Measurements from ENCODE around the gene HTR3E. TPM values are rescaled to one million over a fixed set of nuclear protein-coding genes. Genes with fewer than 3 reads are reported as not detected.
"Not testable (repeated sequence)": the region's sequence is repeated elsewhere in the genome, so short reads cannot be mapped to it uniquely, and the experiment has no call there.

The HTR3E gene, protein sequence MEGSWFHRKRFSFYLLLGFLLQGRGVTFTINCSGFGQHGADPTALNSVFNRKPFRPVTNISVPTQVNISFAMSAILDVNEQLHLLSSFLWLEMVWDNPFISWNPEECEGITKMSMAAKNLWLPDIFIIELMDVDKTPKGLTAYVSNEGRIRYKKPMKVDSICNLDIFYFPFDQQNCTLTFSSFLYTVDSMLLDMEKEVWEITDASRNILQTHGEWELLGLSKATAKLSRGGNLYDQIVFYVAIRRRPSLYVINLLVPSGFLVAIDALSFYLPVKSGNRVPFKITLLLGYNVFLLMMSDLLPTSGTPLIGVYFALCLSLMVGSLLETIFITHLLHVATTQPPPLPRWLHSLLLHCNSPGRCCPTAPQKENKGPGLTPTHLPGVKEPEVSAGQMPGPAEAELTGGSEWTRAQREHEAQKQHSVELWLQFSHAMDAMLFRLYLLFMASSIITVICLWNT
- polyA plus RNA-seq (ENCODE audit: low read depth in 6 of 6) = not detected

DNA sequence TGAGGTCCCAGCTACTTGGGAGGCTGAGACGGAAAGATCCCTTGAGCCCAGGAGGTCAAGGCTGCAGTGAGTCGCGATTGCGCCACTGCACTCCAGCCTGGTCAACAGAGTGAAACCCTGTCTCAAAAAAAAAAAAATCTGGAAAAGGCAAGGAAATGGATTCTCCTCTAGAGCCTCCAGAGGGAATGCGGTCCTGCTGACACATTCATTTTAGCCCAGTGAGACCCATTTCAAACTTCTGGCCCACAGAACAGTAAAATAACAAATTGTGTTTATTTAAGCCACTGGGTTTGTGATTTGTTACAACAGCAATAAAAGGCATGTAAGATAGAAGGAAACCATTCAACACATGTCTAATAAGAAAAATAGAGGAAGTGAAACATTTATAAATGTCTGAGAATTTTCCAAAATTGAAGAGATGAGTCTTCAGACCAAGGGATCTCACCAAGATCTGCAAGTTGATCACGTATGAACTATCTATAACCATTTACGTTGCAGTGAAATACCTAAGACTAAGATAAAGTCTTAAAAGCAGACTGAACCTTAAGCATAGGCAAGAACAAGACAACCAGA is at the start of gene HTR3E:
TSS of gene HTR3E (plus strand) at position 254 of the 573 bp plus-strand sequence. CDS start 466 bp downstream, outside the sequence.
- peaks cover 0 to 41% (median 0%) of the 10 kb centered on the region in 3 donors for H3K27me3 Mint-ChIP-seq
- ATAC-seq (ENCODE audit: low read depth in 2 of 2) = no peak
- H3K9me3 Mint-ChIP-seq = peaks cover 0 to 16% (median 13%) of the 10 kb centered on the region in 7 donors
- peak within 1 kb of the TSS in 1 of 6 donors; percentile 35 for H3K27ac Mint-ChIP-seq
- no peak within 1 kb of the TSS for H3K4me3 Mint-ChIP-seq
- no peak for DNase-seq
- no peaks in the 10 kb centered on the region for H3K36me3 Mint-ChIP-seq
- H3K4me1 Mint-ChIP-seq = peaks cover 0 to 2% (median 0%) of the 10 kb centered on the region in 3 donors

DNA sequence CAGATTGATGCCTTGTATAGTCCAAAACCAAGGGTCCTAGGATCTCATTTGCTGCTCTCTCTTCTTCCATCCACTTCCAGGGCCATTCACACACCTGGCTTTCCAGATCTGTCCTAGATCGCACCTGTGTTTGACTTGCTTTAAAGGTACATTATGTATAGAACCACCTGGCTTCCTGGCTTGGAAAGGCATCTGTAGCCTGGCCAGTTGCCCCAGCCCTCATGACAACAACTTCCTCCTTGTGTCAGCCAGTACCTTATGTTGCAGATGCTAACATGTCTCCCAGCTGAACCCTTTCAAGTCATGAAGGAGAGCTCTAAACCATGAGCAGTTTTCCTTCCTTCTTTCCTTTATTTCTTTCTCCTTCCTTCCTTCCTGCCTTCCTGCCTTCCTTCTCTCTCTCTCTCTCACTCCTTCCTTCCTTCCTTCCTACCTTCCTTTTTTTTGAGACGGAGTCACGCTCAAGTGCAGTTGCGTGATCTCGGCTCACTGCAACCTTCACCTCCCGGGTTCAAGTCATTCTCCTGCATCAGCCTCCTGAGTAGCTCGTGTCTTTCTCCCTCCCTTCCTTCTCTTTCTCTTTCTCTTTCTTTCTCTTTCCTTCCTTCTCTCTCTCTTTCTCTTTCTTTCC is 46.5 kb upstream of the HTR3E start:
- Mint-ChIP-seq H3K4me1 (peaks cover 0 to 6% (median 5%) of the 10 kb centered on the region in 3 donors), H3K27ac (no peak overlapping the region), H3K36me3 (no peaks in the 10 kb centered on the region), H3K9me3 (no peaks in the 10 kb centered on the region), H3K4me3 (no peak overlapping the region), H3K27me3 (peaks cover 27 to 37% (median 27%) of the 10 kb centered on the region in 3 donors)
- DNase-seq (no peak), ATAC-seq (ENCODE audit: low read depth in 2 of 2) (no peak)

DNA sequence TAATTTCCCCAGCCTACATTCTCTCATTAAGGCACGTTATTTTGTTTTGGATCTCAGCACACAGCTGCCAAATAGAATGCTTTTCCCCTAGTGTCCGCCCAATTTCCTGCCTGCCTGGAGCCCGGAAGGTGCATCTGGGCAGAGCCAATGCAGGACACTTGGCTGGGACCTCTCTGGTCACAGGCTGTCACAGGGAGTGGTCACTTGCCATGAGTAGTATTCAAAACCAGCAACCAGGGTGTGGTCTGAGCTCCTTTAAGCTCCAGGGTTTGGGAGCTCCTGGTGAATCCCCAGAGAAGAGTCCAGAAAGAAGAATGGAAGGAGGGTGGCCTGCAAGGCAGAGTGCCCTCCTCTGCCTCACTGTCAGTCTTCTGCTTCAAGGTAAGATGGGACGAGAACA is 44.1 kb upstream of the HTR3E start, which contains the start of gene HTR3C:
TSS of gene HTR3C (plus strand) at position 281 of the 400 bp plus-strand sequence. CDS start at position 315, 34 bp downstream.
- H3K4me3 Mint-ChIP-seq = no peak within 1 kb of the TSS
- H3K4me1 Mint-ChIP-seq = peaks cover 0 to 6% (median 5%) of the 10 kb centered on the region in 3 donors
- H3K9me3 Mint-ChIP-seq = no peaks in the 10 kb centered on the region
- ATAC-seq (ENCODE audit: low read depth in 2 of 2) (no peak), DNase-seq (no peak)
- no peak within 1 kb of the TSS for H3K27ac Mint-ChIP-seq
- no peaks in the 10 kb centered on the region for H3K36me3 Mint-ChIP-seq
- peaks cover 27 to 37% (median 35%) of the 10 kb centered on the region in 3 donors for H3K27me3 Mint-ChIP-seq

DNA sequence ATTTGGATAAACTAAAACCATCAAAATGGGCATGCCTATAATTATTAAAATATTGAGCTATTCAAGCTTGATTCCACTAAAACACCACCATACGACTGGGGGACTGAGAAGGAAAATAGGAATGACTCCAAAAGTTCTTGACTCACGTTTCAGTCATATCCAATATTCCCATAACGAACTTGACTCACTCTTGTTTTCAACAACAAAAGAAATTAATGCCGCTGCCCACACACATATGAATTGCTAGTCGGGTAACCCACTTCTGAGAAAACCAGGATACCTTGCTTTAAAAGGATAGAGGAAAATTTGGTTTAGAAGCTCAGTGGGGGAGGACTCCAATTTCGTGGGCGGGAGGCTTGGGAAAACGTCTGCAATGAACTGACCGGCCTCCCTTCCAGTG is 38.8 kb upstream of the HTR3E start:
- H3K9me3 Mint-ChIP-seq = peaks cover 0 to 4% (median 0%) of the 10 kb centered on the region in 7 donors
- H3K27me3 Mint-ChIP-seq = peaks cover 13 to 18% (median 14%) of the 10 kb centered on the region in 3 donors
- no peak overlapping the region for H3K4me3 Mint-ChIP-seq
- ATAC-seq (ENCODE audit: low read depth in 2 of 2) (no peak), DNase-seq (no peak)
- H3K27ac Mint-ChIP-seq = no peak overlapping the region
- H3K36me3 Mint-ChIP-seq = no peaks in the 10 kb centered on the region
- no peaks in the 10 kb centered on the region for H3K4me1 Mint-ChIP-seq

DNA sequence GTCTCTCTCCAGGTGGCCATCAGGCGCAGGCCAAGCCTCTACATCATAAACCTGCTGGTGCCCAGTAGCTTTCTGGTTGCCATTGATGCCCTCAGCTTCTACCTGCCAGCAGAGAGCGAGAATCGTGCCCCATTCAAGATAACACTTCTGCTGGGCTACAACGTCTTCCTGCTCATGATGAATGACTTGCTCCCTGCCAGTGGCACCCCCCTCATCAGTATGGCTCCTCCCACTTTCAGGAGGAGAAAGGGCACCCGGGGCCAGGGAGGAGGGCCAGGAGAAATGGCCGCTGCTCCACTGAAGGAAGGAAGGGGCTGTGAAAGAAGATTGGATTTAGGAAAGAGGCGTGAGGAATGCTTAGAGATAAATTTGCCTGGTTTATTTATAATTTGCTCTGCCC is 37.4 kb upstream of the HTR3E start:
- no peaks in the 10 kb centered on the region for H3K36me3 Mint-ChIP-seq
- H3K9me3 Mint-ChIP-seq = peaks cover 0 to 4% (median 0%) of the 10 kb centered on the region in 7 donors
- no peaks in the 10 kb centered on the region for H3K4me1 Mint-ChIP-seq
- H3K27me3 Mint-ChIP-seq = peaks cover 7 to 14% (median 8%) of the 10 kb centered on the region in 3 donors
- H3K27ac Mint-ChIP-seq = no peak overlapping the region
- no peak overlapping the region for H3K4me3 Mint-ChIP-seq
- ATAC-seq (ENCODE audit: low read depth in 2 of 2) (no peak), DNase-seq (no peak)

DNA sequence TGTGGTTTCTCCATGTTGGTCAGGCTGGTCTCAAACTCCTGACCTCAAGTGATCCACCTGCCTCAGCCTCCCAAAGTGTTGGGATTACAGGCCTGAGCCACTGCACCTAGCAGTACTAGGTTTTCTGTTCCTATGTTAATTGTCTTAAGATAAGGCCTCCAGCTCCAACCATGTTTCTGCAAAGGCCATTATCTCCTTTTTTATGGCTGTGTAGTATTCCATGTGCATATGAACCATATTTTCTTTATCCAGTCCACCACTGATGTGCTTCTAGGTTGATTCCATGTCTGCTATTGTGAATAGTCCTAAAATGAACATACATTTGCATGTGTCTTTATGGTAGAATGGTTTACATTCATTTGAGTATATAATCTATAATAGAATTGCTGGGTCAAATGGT is 34.2 kb upstream of the HTR3E start:
- H3K4me1 Mint-ChIP-seq = no peaks in the 10 kb centered on the region
- H3K27me3 Mint-ChIP-seq = peaks cover 6 to 20% (median 12%) of the 10 kb centered on the region in 3 donors
- no peak overlapping the region for H3K27ac Mint-ChIP-seq
- H3K4me3 Mint-ChIP-seq = no peak overlapping the region
- peaks cover 0 to 4% (median 0%) of the 10 kb centered on the region in 7 donors for H3K9me3 Mint-ChIP-seq
- no peaks in the 10 kb centered on the region for H3K36me3 Mint-ChIP-seq
- no peak for DNase-seq
- no peak for ATAC-seq (ENCODE audit: low read depth in 2 of 2)

DNA sequence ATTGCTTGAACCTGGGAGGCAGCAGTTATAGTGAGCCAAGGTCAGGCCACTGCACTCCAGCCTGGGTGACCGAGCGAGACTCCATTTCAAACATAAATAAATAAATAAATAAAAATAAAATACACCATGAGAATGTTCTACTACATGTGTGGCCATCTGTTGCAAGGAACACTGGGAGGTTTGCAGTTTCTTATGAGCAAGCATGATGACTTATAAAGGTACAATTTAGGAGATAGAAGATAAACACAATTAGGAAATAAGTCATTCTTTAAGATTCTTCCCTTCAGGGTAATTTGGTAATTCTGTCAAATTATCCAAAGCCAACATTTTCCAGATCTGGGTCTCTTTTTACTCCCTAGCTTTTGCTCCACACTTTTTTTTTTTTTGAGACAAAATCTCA is 30.7 kb upstream of the HTR3E start:
- Mint-ChIP-seq H3K27ac (no peak overlapping the region), H3K9me3 (peaks cover 5 to 30% (median 13%) of the 10 kb centered on the region in 7 donors), H3K36me3 (peaks cover 4 to 8% of the 10 kb centered on the region in 2 donors), H3K27me3 (peaks cover 12 to 35% (median 17%) of the 10 kb centered on the region in 3 donors), H3K4me1 (no peaks in the 10 kb centered on the region), H3K4me3 (no peak overlapping the region)
- ATAC-seq (ENCODE audit: low read depth in 2 of 2) (no peak), DNase-seq (no peak)

DNA sequence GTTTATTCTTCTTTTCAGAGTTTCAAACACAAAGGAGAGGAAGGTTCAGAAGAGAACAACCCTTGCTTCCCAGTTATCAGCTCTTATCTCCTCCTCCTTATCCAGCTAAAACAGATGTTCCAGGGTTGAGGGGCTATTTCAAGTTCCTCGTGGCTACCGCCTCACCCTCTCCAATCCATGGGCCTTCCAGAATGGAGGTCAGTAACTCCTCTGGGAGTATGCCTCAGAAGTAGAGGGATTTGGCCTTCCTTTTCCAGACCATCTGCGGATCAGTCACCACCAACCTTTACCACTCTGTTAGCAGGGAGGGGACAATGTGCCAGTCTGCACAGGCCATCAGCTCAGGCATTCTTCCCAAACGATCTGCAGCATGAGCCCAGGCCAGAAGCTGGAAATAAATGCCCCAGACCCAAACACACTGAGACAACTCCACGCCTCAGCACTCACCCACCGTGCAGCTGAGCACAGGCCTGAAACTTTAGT is 29.2 kb upstream of the HTR3E start:
- Mint-ChIP-seq H3K4me1 (no peaks in the 10 kb centered on the region), H3K27ac (no peak overlapping the region), H3K36me3 (peaks cover 4 to 8% of the 10 kb centered on the region in 2 donors), H3K27me3 (peaks cover 12 to 36% (median 17%) of the 10 kb centered on the region in 3 donors), H3K9me3 (peaks cover 5 to 40% (median 13%) of the 10 kb centered on the region in 7 donors), H3K4me3 (no peak overlapping the region)
- DNase-seq (no peak), ATAC-seq (ENCODE audit: low read depth in 2 of 2) (no peak)

DNA sequence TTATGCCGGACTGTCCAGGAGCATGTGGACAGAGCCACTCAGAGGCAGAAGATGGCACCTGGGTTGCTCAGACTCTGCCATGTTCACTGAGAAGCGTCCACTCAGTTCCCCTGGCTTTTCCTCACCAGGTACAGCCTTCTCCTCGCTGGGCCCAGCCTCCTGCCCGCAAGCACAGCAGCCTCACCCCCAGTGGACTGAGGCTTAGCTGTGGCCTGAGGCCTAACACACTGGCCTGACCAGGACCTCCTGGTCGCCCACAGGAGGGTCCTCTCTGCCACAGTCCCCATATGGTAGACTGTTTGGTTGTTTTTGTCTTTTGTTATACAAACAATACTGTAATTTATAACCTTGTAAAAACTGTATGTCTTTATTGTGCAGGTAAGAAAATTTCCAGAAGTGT is 28.5 kb upstream of the HTR3E start:
- Mint-ChIP-seq H3K27me3 (peaks cover 13 to 40% (median 16%) of the 10 kb centered on the region in 3 donors), H3K9me3 (peaks cover 5 to 36% (median 13%) of the 10 kb centered on the region in 7 donors), H3K27ac (no peak overlapping the region), H3K36me3 (peaks cover 4 to 8% of the 10 kb centered on the region in 2 donors), H3K4me3 (no peak overlapping the region), H3K4me1 (no peaks in the 10 kb centered on the region)
- DNase-seq = no peak
- no peak for ATAC-seq (ENCODE audit: low read depth in 2 of 2)

DNA sequence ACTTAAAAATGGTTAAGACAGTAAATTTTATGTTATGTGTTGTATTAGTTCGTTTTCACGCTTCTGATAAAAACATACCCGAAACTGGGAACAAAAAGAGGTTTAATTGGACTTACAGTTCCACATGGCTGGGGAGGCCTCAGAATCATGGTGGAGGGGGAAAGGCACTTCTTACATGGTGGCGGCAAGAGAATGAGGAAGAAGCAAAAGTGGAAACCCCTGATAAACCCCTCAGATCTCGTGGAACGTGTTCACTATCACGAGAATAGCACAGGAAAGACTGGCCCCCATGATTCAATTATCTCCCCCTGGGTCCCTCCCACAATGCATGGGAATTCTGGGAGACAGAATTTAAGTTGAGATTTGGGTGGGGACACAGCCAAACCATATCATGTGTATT is 25.7 kb upstream of the HTR3E start:
- not testable (repeated sequence) for H3K27ac Mint-ChIP-seq; H3K4me3 Mint-ChIP-seq; DNase-seq; H3K36me3 Mint-ChIP-seq; H3K4me1 Mint-ChIP-seq; ATAC-seq (ENCODE audit: low read depth in 2 of 2)
- H3K9me3 Mint-ChIP-seq = peaks cover 5 to 36% (median 13%) of the 10 kb centered on the region in 7 donors
- peaks cover 12 to 35% (median 16%) of the 10 kb centered on the region in 3 donors for H3K27me3 Mint-ChIP-seq

DNA sequence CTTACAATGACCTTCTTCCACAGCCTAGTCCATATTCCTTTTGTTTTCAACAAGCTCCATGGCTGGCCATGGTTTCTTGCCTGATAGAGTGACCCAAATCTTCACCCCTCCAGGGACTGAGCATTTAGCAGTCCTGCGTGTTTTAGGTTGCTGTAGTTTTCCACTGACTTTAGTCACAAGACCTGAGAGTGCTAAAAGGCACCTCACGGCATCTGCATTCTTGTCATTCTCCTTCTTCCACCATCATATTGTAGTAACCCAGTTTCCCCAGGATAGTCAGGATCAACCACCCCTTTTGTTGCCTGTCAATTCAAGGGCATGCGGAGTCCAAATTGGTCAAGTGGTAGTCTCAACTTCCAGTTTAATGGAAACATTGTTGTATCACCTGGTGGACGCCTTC is 23.2 kb upstream of the HTR3E start:
- Mint-ChIP-seq H3K4me1 (no peaks in the 10 kb centered on the region), H3K27me3 (peaks cover 14 to 37% (median 21%) of the 10 kb centered on the region in 3 donors), H3K36me3 (peaks cover 4 to 8% of the 10 kb centered on the region in 2 donors), H3K9me3 (peaks cover 6 to 34% (median 13%) of the 10 kb centered on the region in 7 donors), H3K27ac (no peak overlapping the region), H3K4me3 (no peak overlapping the region)
- no peak for DNase-seq
- no peak for ATAC-seq (ENCODE audit: low read depth in 2 of 2)

DNA sequence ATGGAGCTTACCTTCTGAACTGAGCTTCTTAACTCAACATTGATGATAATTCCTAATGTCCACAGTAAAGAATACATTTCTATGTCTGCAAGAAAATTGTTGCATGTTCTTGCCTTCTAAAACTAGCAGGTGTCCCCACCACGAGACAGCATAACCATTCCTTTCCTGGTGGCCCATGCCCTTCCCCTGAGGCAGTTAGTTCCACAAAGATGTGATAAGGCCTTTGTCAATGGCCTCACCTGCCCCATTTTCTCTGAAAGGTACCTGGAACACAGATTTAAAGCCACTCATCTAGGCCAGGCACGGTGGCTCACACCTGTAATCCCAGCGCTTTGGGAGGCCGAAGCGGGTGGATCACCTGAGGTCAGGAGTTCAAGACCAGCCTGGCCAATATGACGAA is 21.0 kb upstream of the HTR3E start:
- H3K4me1 Mint-ChIP-seq = no peaks in the 10 kb centered on the region
- H3K27me3 Mint-ChIP-seq = peaks cover 7 to 28% (median 21%) of the 10 kb centered on the region in 3 donors
- DNase-seq (no peak), ATAC-seq (ENCODE audit: low read depth in 2 of 2) (no peak)
- H3K4me3 Mint-ChIP-seq = no peak overlapping the region
- H3K9me3 Mint-ChIP-seq = peaks cover 4 to 13% (median 5%) of the 10 kb centered on the region in 7 donors
- H3K27ac Mint-ChIP-seq = no peak overlapping the region
- peaks cover 3% of the 10 kb centered on the region in 2 donors for H3K36me3 Mint-ChIP-seq

DNA sequence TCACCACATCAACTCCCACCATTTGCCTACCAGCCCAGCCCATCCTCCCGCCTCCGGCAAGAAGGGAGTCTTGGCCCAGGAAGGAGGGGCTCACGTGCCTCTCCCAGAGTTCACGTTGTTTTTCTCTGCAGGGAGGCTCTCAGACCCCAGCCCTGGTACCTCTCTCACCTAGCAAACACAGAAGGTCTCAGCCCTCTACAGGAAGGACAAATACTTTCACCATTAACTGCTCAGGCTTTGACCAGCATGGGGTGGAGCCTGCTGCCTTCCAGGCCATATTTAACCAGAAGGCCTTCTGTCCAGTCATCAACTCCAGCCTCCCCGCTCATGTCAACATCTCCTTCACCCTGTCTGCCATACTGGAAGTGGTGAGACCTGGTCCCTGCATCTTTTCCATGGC is 19.0 kb upstream of the HTR3E start:
- DNase-seq (no peak), ATAC-seq (ENCODE audit: low read depth in 2 of 2) (no peak)
- Mint-ChIP-seq H3K27ac (no peak overlapping the region), H3K9me3 (peaks cover 0 to 4% (median 0%) of the 10 kb centered on the region in 7 donors), H3K4me1 (no peaks in the 10 kb centered on the region), H3K4me3 (peak overlapping the region in 1 of 8 donors; percentile 38), H3K36me3 (no peaks in the 10 kb centered on the region), H3K27me3 (peaks cover 5 to 30% (median 21%) of the 10 kb centered on the region in 3 donors)
